Inflammatory macrophage treated with lipopolysaccharide for 1 hour (primary cell): Measurements from ENCODE around the gene RAD51B.
A peak's percentile ranks its signal among the peaks of the same experiment; 100 is the strongest.

ENCODE experiments used
- DNase-seq, 2 donors: peaks; one replicate each; pipeline ENCODE4 v3.0.0-alpha.2; 2020 to 2022

Gene RAD51B

GRCh38 chr14:67835596-67835995 lies 16.0 kb downstream of the RAD51B start:
- no peak for DNase-seq

- DNase-seq: peak; percentile 55 to 92
Measured at GRCh38 chr14:67837011-67837624, 17.5 kb downstream of the RAD51B start.

GRCh38 chr14:67846029-67846610 lies 26.5 kb downstream of the RAD51B start:
- DNase-seq: no peak

GRCh38 chr14:67850066-67850830 lies 30.7 kb downstream of the RAD51B start:
- DNase-seq: no peak

- DNase-seq: no peak
Measured at GRCh38 chr14:67851785-67852410, 32.3 kb downstream of the RAD51B start.

- peak; percentile 58 to 66 for DNase-seq
Measured at GRCh38 chr14:67852926-67853604, 33.5 kb downstream of the RAD51B start.

GRCh38 chr14:67853715-67854114 lies 34.1 kb downstream of the RAD51B start:
- DNase-seq: peak; percentile 72 to 75

- DNase-seq: no peak
Measured at GRCh38 chr14:67856827-67857226, 37.2 kb downstream of the RAD51B start.

- DNase-seq: no peak
Measured at GRCh38 chr14:67857778-67858350, 38.3 kb downstream of the RAD51B start.

GRCh38 chr14:67859169-67859749 lies 39.7 kb downstream of the RAD51B start:
- DNase-seq: no peak

- no peak for DNase-seq
Measured at GRCh38 chr14:67863223-67863622, 43.6 kb downstream of the RAD51B start.

GRCh38 chr14:67875175-67876006 lies 55.8 kb downstream of the RAD51B start:
- no peak for DNase-seq

GRCh38 chr14:67879026-67879425 lies 59.4 kb downstream of the RAD51B start:
- DNase-seq: no peak

GRCh38 chr14:67881225-67881624 lies 61.6 kb downstream of the RAD51B start:
- no peak for DNase-seq

GRCh38 chr14:67882986-67883555 lies 63.5 kb downstream of the RAD51B start:
- peak; percentile 37 to 52 for DNase-seq

GRCh38 chr14:67883717-67884116 lies 64.1 kb downstream of the RAD51B start:
- DNase-seq: peak in 1 of 2 donors; percentile 38

GRCh38 chr14:67886191-67886590 lies 66.6 kb downstream of the RAD51B start:
- DNase-seq: no peak

- no peak for DNase-seq
Measured at GRCh38 chr14:67887478-67887877, 67.9 kb downstream of the RAD51B start.

GRCh38 chr14:67889455-67889854 lies 69.9 kb downstream of the RAD51B start:
- DNase-seq: no peak

GRCh38 chr14:67892466-67893100 lies 73.0 kb downstream of the RAD51B start:
- no peak for DNase-seq
